Ovary (tissue), 3 donors: ENCODE results near the gene XPO6.

Source experiments
- EP300 ChIP-seq: sonication (generic); formaldehyde crosslinking; IDR thresholded peaks from one replicate; pipeline ENCODE4 v1.6.1; 2017; ENCODE audit warnings: antibody characterized with exemption
- POLR2A ChIP-seq: fragments of 450-650 bp; IDR thresholded peaks from one replicate; pipeline ENCODE4 v1.6.1; 2017; ENCODE audit warnings: antibody characterized with exemption, mild to moderate bottlenecking, moderate library complexity
- TF ChIP-seq, protein P1 (sequence below), 3 donors: fragments of 450-650 bp in 2 of 3; fragments of 200-600 bp in 1 of 3; IDR thresholded peaks; one replicate each; pipeline versions ENCODE4 v1.5.1 to v1.8.0; 2016 to 2022; ENCODE audit warnings: antibody characterized with exemption in 3 of 3, mild to moderate bottlenecking in 1 of 3
- donor health status: DM: no; HTN: no; CAD: no.

GRCh38 chr16:28212532-28212873 lies 738 bp upstream of the XPO6 start:
- TF ChIP-seq, protein P1, sequence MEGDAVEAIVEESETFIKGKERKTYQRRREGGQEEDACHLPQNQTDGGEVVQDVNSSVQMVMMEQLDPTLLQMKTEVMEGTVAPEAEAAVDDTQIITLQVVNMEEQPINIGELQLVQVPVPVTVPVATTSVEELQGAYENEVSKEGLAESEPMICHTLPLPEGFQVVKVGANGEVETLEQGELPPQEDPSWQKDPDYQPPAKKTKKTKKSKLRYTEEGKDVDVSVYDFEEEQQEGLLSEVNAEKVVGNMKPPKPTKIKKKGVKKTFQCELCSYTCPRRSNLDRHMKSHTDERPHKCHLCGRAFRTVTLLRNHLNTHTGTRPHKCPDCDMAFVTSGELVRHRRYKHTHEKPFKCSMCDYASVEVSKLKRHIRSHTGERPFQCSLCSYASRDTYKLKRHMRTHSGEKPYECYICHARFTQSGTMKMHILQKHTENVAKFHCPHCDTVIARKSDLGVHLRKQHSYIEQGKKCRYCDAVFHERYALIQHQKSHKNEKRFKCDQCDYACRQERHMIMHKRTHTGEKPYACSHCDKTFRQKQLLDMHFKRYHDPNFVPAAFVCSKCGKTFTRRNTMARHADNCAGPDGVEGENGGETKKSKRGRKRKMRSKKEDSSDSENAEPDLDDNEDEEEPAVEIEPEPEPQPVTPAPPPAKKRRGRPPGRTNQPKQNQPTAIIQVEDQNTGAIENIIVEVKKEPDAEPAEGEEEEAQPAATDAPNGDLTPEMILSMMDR (IDR thresholded peaks at IDR 0.05), result no peak
- no peak for TF ChIP-seq POLR2A
- no peak for TF ChIP-seq EP300
